B cell (primary cell): ENCODE measurements around the gene FANCC. TPM values are rescaled to one million over a fixed set of nuclear protein-coding genes. Genes with fewer than 3 reads are reported as not detected.

ENCODE experiments used
- ATAC-seq: fragments of 200-7000 bp; cut with Tn5 transposase; one replicate; pipeline ENCODE4 v1.10.0; 2021; ENCODE audit warnings: low read depth, mild to moderate bottlenecking, moderate number of reproducible peaks, moderate library complexity
- CTCF ChIA-PET: fragments of 350-600 bp; sonication (Branson Sonifier 250); formaldehyde crosslinking; loops from one replicate; lab custom pipeline; 2021; ENCODE audit warnings: antibody characterized with exemption, inconsistent platforms; lab: Charles Lee
- POLR2A ChIA-PET: fragments of 350-600 bp; sonication (Branson Sonifier 250); formaldehyde crosslinking; loops from one replicate; lab custom pipeline; 2021; ENCODE audit warnings: antibody characterized with exemption; lab: Charles Lee
- DNase-seq: peaks from one replicate; pipeline ENCODE4 v3.0.0; 2013
- H2AFZ ChIP-seq: 2 replicates; pipeline ENCODE4 v1.6.1; 2012; ENCODE audit warnings: mild to moderate bottlenecking, low read depth, low read length; ENCODE audit not compliant: insufficient read depth, poor library complexity, severe bottlenecking
- H3K27ac ChIP-seq, 2 donors: 1 replicate in 1 of 2; 2 replicates in 1 of 2; pipeline ENCODE4 v1.5.1; 2012 to 2013; ENCODE audit warnings: low read length in 2 of 2, mild to moderate bottlenecking in 2 of 2, moderate library complexity in 1 of 2
- H3K27me3 ChIP-seq, 4 experiments: fragments of 200-600 bp in 1 of 4; sonication (generic) in 1 of 4; replicated peaks in 1 of 4; 1 replicate in 2 of 4; 2 replicates in 2 of 4; pipeline versions ENCODE4 v1.6.1 to v1.7.0; 2013 to 2016; ENCODE audit warnings: low read length in 3 of 4, mild to moderate bottlenecking in 2 of 4, mixed read lengths in 1 of 4, moderate library complexity in 1 of 4; ENCODE audit not compliant: insufficient read depth in 4 of 4, control insufficient read depth in 3 of 4; ENCODE audit errors: control extremely low read depth in 1 of 4
- H3K36me3 ChIP-seq, 2 experiments: replicated peaks in 1 of 2; 1 replicate in 1 of 2; 2 replicates in 1 of 2; pipeline versions ENCODE4 v1.6.1 to v1.7.1; 2013; ENCODE audit warnings: low read length in 1 of 2; ENCODE audit not compliant: insufficient read depth in 2 of 2, control insufficient read depth in 1 of 2; ENCODE audit errors: control extremely low read depth in 1 of 2, extremely low read depth in 1 of 2
- H3K4me1 ChIP-seq, 2 donors: fragments of 200-600 bp in 1 of 2; sonication (generic) in 1 of 2; 1 replicate in 1 of 2; 2 replicates in 1 of 2; pipeline versions ENCODE4 v1.5.1 to v1.6.1; 2013 to 2017; ENCODE audit warnings: low read length in 2 of 2; ENCODE audit not compliant: control insufficient read depth in 2 of 2, insufficient read depth in 2 of 2
- H3K4me2 ChIP-seq: replicated peaks from 2 replicates; pipeline ENCODE3; 2012; ENCODE audit warnings: mild to moderate bottlenecking, low read depth, low read length; ENCODE audit not compliant: poor library complexity, severe bottlenecking
- H3K4me3 ChIP-seq, 5 experiments: fragments of 200-600 bp in 1 of 5; sonication (generic) in 1 of 5; 1 replicate in 3 of 5; 2 replicates in 2 of 5; pipeline versions ENCODE4 v1.5.1 to v1.7.0; 2011 to 2016; ENCODE audit warnings: low read length in 4 of 5, mild to moderate bottlenecking in 4 of 5, low read depth in 2 of 5, control low read depth in 1 of 5, moderate library complexity in 1 of 5; ENCODE audit not compliant: insufficient read depth in 1 of 5; ENCODE audit errors: control extremely low read depth in 1 of 5, extremely low read depth in 1 of 5
- H3K79me2 ChIP-seq: fragments of 200-600 bp; sonication (generic); one replicate; pipeline ENCODE4 v1.6.0; 2016; ENCODE audit warnings: low read length; ENCODE audit not compliant: control insufficient read depth, insufficient read depth
- H3K9ac ChIP-seq: fragments of 200-600 bp; sonication (generic); 2 replicates; pipeline ENCODE4 v1.6.1; 2017; ENCODE audit warnings: mild to moderate bottlenecking, low read length, moderate library complexity
- H3K9me3 ChIP-seq, 3 donors: one replicate each; pipeline versions ENCODE4 v1.6.1 to v1.7.1; 2013; ENCODE audit warnings: low read length in 2 of 3; ENCODE audit not compliant: control insufficient read depth in 2 of 3, insufficient read depth in 1 of 3; ENCODE audit errors: control extremely low read depth in 1 of 3
- H4K20me1 ChIP-seq: 2 replicates; pipeline ENCODE4 v1.6.0; 2012; ENCODE audit warnings: mild to moderate bottlenecking, low read length; ENCODE audit not compliant: insufficient read depth, control insufficient read depth, poor library complexity, severe bottlenecking
- H3K27ac Mint-ChIP-seq: one replicate; pipeline ENCODE4 v1.8.0; 2021; ENCODE audit warnings: mixed read lengths
- H3K27me3 Mint-ChIP-seq: one replicate; pipeline ENCODE4 v1.8.0; 2021; ENCODE audit warnings: mixed read lengths
- H3K4me1 Mint-ChIP-seq: one replicate; pipeline ENCODE4 v1.8.0; 2021; ENCODE audit warnings: mixed read lengths
- H3K4me3 Mint-ChIP-seq: one replicate; pipeline ENCODE4 v1.8.0; 2021; ENCODE audit warnings: mixed read lengths
- H3K9me3 Mint-ChIP-seq: one replicate; pipeline ENCODE4 v1.8.0; 2022; ENCODE audit warnings: mixed read lengths; ENCODE audit not compliant: insufficient read depth
- CTCF ChIP-seq: fragments of 200-600 bp; IDR thresholded peaks from one replicate; pipeline ENCODE4 v1.8.0; 2022; ENCODE audit warnings: antibody characterized with exemption, mild to moderate bottlenecking
- EZH2 ChIP-seq: IDR thresholded peaks from 2 replicates; pipeline ENCODE4 v1.6.1; 2012; ENCODE audit warnings: borderline replicate concordance, low read depth, mild to moderate bottlenecking, moderate library complexity, low read length; ENCODE audit not compliant: insufficient read depth, poor library complexity, severe bottlenecking
- WGBS: methylation state at CpG from one replicate; pipeline ENCODE4 v1.1.5; 2013; ENCODE audit warnings: missing lambda C conversion rate; ENCODE audit not compliant: insufficient coverage; 5-methylcytosine and 5-hydroxymethylcytosine counted together
- intact Hi-C: fragments of 100-400 bp; cut with micrococcal nuclease; formaldehyde crosslinking; loops from one replicate; pipeline ENCODE4 v1.10.0; 2022
- polyA plus RNA-seq: library from polyadenylated mRNA; depleted of rRNA; stranded (reverse); fragments of >200 nt; gene quantifications from 2 replicates; pipeline ENCODE4 v1.2.3, GENCODE V29; 2012
- total RNA-seq, 2 donors: library from RNA; stranded (reverse); fragments of 120-200 nt in 1 of 2; gene quantifications; 1 replicate in 1 of 2; 2 replicates in 1 of 2; pipeline versions ENCODE4 v1.2.3 to v1.2.4, GENCODE V29; 2013 to 2022

Gene FANCC
- total and polyA plus RNA-seq, 2 donors (not counting 1 experiment from before 2014, with no cell fraction given): 1.8 to 11.1 TPM

- Histone ChIP-seq H2AFZ (no peak overlapping the region), H3K4me2 (no peak overlapping the region), H3K4me3 (no peak overlapping the region), H3K9ac (no peak overlapping the region), H3K79me2 (no peaks in the 10 kb centered on the region), H3K27ac (no peak overlapping the region), H3K4me1 (no peaks in the 10 kb centered on the region), H4K20me1 (no peaks in the 10 kb centered on the region), H3K9me3 (peaks cover 0 to 4% (median 0%) of the 10 kb centered on the region in 3 donors), H3K36me3 (no peaks in the 10 kb centered on the region), H3K27me3 (no peaks in the 10 kb centered on the region)
- Mint-ChIP-seq H3K27me3 (no peaks in the 10 kb centered on the region), H3K27ac (no peak overlapping the region), H3K4me3 (no peak overlapping the region), H3K4me1 (no peaks in the 10 kb centered on the region), H3K9me3 (no peaks in the 10 kb centered on the region)
- TF ChIP-seq EZH2 (no peak), CTCF (no peak)
- 94% methylated on average over 7 of the region's 7 CpGs for WGBS
- ChIA-PET CTCF (no interaction called here), POLR2A (no interaction called here)
- DNase-seq (no peak), ATAC-seq (no peak)
- intact Hi-C loops: no loop called here
These were observed 90.6 kb downstream of the FANCC start for GRCh38 chr9:95226921-95227320.

GRCh38 chr9:95225726-95226106, 91.8 kb downstream of the FANCC start:
- Histone ChIP-seq H3K27me3 (no peaks in the 10 kb centered on the region), H3K4me3 (no peak overlapping the region), H3K4me1 (no peaks in the 10 kb centered on the region), H3K9ac (no peak overlapping the region), H3K27ac (no peak overlapping the region), H3K36me3 (no peaks in the 10 kb centered on the region), H4K20me1 (no peaks in the 10 kb centered on the region), H2AFZ (no peak overlapping the region), H3K79me2 (no peaks in the 10 kb centered on the region), H3K4me2 (no peak overlapping the region), H3K9me3 (no peaks in the 10 kb centered on the region)
- DNase-seq (no peak), ATAC-seq (no peak)
- H3K9me3 Mint-ChIP-seq: no peaks in the 10 kb centered on the region
- ChIA-PET CTCF (no interaction called here), POLR2A (no interaction called here)
- H3K27me3 Mint-ChIP-seq: no peaks in the 10 kb centered on the region
- no peak for TF ChIP-seq EZH2
- TF ChIP-seq CTCF: no peak
- no peak overlapping the region for H3K4me3 Mint-ChIP-seq
- no peak overlapping the region for H3K27ac Mint-ChIP-seq
- H3K4me1 Mint-ChIP-seq: no peaks in the 10 kb centered on the region
- intact Hi-C loops: no loop called here
